Urinary bladder (tissue), 4 donors: ENCODE measurements around the gene ACOT8. TPM values are rescaled to one million over a fixed set of nuclear protein-coding genes. Genes with fewer than 3 reads are reported as not detected.

Experiments
- DNase-seq: peaks from one replicate; pipeline ENCODE4 v3.0.0-alpha.2; 2015; ENCODE audit errors: extremely low spot score
- H3K27ac ChIP-seq: one replicate; pipeline ENCODE4 v1.5.1; 2013; ENCODE audit warnings: low read depth, mild to moderate bottlenecking, moderate library complexity
- H3K36me3 ChIP-seq: one replicate; pipeline ENCODE4 v1.6.1; 2013; ENCODE audit warnings: mild to moderate bottlenecking, moderate library complexity; ENCODE audit not compliant: insufficient read depth
- H3K4me1 ChIP-seq: one replicate; pipeline ENCODE4 v1.6.1; 2013; ENCODE audit warnings: mild to moderate bottlenecking, moderate library complexity; ENCODE audit not compliant: insufficient read depth
- H3K4me3 ChIP-seq: one replicate; pipeline ENCODE4 v1.5.1; 2013; ENCODE audit warnings: low read depth, low read length
- WGBS: extraction: QIAGEN DNeasy Blood & Tissue Kit; methylation state at CpG from one replicate; pipeline ENCODE4 v1.1.7; 2013; 5-methylcytosine and 5-hydroxymethylcytosine counted together
- polyA plus RNA-seq: library from polyadenylated mRNA; stranded (reverse); fragments of 200-250 nt; gene quantifications from one replicate; pipeline ENCODE4 v1.2.3, GENCODE V29; 2013
- total RNA-seq: library from RNA; depleted of rRNA; stranded (reverse); fragments of >200 nt; gene quantifications from one replicate; pipeline ENCODE4 v1.2.3, GENCODE V29; 2014
- donor health status: healthy with polysubstance abuse.
- donor health status: healthy.

The ACOT8 gene
- total and polyA plus RNA-seq, 2 donors: 13.1 to 29.5 TPM

- H3K27ac ChIP-seq: no peak overlapping the region
- no peak for DNase-seq
- WGBS: 73% methylated on average over 4 of the region's 4 CpGs
- H3K4me1 ChIP-seq: no peaks in the 10 kb centered on the region
- peaks cover 1% of the 10 kb centered on the region for H3K36me3 ChIP-seq
- no peak overlapping the region for H3K4me3 ChIP-seq
Measured at GRCh38 chr20:45892828-45893500, 35.8 kb upstream of the ACOT8 start.

- 82% methylated on average over 9 of the region's 9 CpGs for WGBS
- Histone ChIP-seq H3K36me3 (peaks cover 1% of the 10 kb centered on the region), H3K27ac (no peak overlapping the region), H3K4me3 (peak overlapping the region; percentile 60), H3K4me1 (no peaks in the 10 kb centered on the region)
- DNase-seq: no peak
Measured at GRCh38 chr20:45892049-45892825, 35.0 kb upstream of the ACOT8 start.

GRCh38 chr20:45890985-45891983 lies 34.1 kb upstream of the ACOT8 start, which contains the start of the genes CTSA and NEURL2:
Gene CTSA, plus strand, starts transcription at chr20:45891335. Its CDS starts 234 bp downstream, at chr20:45891569.
Gene NEURL2, minus strand, starts transcription at chr20:45891208. Its CDS starts 217 bp downstream, at chr20:45890991.
- peak within 1 kb of the TSS; percentile 60 for H3K4me3 ChIP-seq
- H3K27ac ChIP-seq: peak within 1 kb of the TSS; percentile 71
- H3K4me1 ChIP-seq: no peaks in the 10 kb centered on the region
- peak; percentile 39 for DNase-seq
- WGBS: under 1% methylated on average over 78 of the region's 78 CpGs
- peaks cover 1% of the 10 kb centered on the region for H3K36me3 ChIP-seq

GRCh38 chr20:45890077-45890984 lies 33.1 kb upstream of the ACOT8 start:
- peaks cover 1% of the 10 kb centered on the region for H3K36me3 ChIP-seq
- H3K4me1 ChIP-seq: no peaks in the 10 kb centered on the region
- peak overlapping the region; percentile 71 for H3K27ac ChIP-seq
- H3K4me3 ChIP-seq: peak overlapping the region; percentile 60
- WGBS: under 1% methylated on average over 79 of the region's 79 CpGs
- peak; percentile 61 for DNase-seq

- H3K36me3 ChIP-seq: no peaks in the 10 kb centered on the region
- no peak for DNase-seq
- no peak overlapping the region for H3K27ac ChIP-seq
- H3K4me3 ChIP-seq: no peak overlapping the region
- WGBS: 94% methylated on average over 3 of the region's 3 CpGs
- no peaks in the 10 kb centered on the region for H3K4me1 ChIP-seq
Measured at GRCh38 chr20:45888681-45889080, 31.5 kb upstream of the ACOT8 start.

GRCh38 chr20:45887346-45887715 lies 30.1 kb upstream of the ACOT8 start, which contains the start of gene SPATA25:
Gene SPATA25, minus strand, starts transcription at chr20:45887622. Its CDS starts 32 bp downstream, at chr20:45887590.
- H3K36me3 ChIP-seq: no peaks in the 10 kb centered on the region
- DNase-seq: no peak
- 93% methylated on average over 8 of the region's 8 CpGs for WGBS
- H3K27ac ChIP-seq: no peak within 1 kb of the TSS
- no peak within 1 kb of the TSS for H3K4me3 ChIP-seq
- H3K4me1 ChIP-seq: no peaks in the 10 kb centered on the region

- 88% methylated on average over 19 of the region's 19 CpGs for WGBS
- no peak for DNase-seq
- H3K4me1 ChIP-seq: no peaks in the 10 kb centered on the region
- H3K4me3 ChIP-seq: no peak overlapping the region
- H3K36me3 ChIP-seq: no peaks in the 10 kb centered on the region
- no peak overlapping the region for H3K27ac ChIP-seq
Measured at GRCh38 chr20:45886590-45887345, 29.6 kb upstream of the ACOT8 start.

- Histone ChIP-seq H3K4me3 (no peak overlapping the region), H3K4me1 (no peaks in the 10 kb centered on the region), H3K27ac (no peak overlapping the region), H3K36me3 (no peaks in the 10 kb centered on the region)
- WGBS: 89% methylated on average over 9 of the region's 9 CpGs
- DNase-seq: no peak
Measured at GRCh38 chr20:45883100-45883469, 25.9 kb upstream of the ACOT8 start.

- no peaks in the 10 kb centered on the region for H3K4me1 ChIP-seq
- H3K36me3 ChIP-seq: no peaks in the 10 kb centered on the region
- H3K4me3 ChIP-seq: no peak overlapping the region
- H3K27ac ChIP-seq: no peak overlapping the region
- 87% methylated on average over 4 of the region's 4 CpGs for WGBS
- DNase-seq: no peak
Measured at GRCh38 chr20:45882469-45883099, 25.4 kb upstream of the ACOT8 start.

- Histone ChIP-seq H3K27ac (peak within 1 kb of the TSS; percentile 40), H3K36me3 (no peaks in the 10 kb centered on the region), H3K4me3 (peak within 1 kb of the TSS; percentile 45), H3K4me1 (no peaks in the 10 kb centered on the region)
- under 1% methylated on average over 23 of the region's 23 CpGs for WGBS
- peak; percentile 99 for DNase-seq
Measured at GRCh38 chr20:45880988-45881788, 24.0 kb upstream of the ACOT8 start, which contains the start of gene ZSWIM1. Gene ZSWIM1, plus strand, starts transcription at chr20:45881227. Its CDS starts 1,366 bp downstream, at chr20:45882593.
